HFF-Myc (cell line): ENCODE measurements around the gene ABHD11.

Experiments
- DNase-seq: peaks from one replicate; pipeline ENCODE4 v3.0.0-alpha.2; 2011; ENCODE audit warnings: low read depth; ENCODE audit errors: extremely low read depth
- H3K4me3 ChIP-seq: replicated peaks from 2 replicates; pipeline ENCODE4 v1.5.1; 2011; ENCODE audit warnings: low read depth, mild to moderate bottlenecking, control low read depth, low read length
- CTCF ChIP-seq: IDR thresholded peaks from 2 replicates; pipeline ENCODE4 v1.5.1; 2012; ENCODE audit warnings: mild to moderate bottlenecking, low read depth, low read length, control low read depth; ENCODE audit errors: missing control alignments

Gene ABHD11

DNA sequence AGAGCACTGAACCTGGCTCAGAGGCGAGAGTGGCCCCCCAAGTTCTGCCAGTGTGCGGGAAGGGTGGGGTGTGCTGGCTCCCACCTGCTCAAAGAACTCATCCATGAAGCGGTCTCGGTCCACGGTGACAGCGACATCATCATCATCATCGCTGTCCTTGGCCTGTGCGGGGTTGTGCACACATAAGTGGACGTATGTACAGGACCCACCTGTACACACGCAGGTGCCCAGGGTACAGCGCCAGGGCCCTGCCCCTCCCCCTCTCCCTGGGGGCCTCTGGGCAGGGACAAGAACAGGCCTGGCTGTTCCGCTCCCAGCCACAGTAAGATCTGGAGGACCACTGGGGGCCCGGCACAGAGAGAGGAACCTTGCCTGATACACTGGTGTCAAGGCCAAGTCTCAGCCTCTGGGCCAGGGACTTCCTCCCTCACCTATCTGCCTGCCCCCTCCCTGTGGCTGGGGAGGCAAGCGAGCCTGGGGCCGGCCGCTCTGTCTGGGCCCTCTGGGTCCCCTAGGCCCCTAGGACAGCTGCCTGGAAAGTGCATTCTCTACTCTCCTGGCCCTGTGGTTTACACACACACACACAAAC lies 29.5 kb downstream of the ABHD11 start:
- no peak for DNase-seq
- TF ChIP-seq CTCF: no peak
- H3K4me3 ChIP-seq: no peak overlapping the region

DNA sequence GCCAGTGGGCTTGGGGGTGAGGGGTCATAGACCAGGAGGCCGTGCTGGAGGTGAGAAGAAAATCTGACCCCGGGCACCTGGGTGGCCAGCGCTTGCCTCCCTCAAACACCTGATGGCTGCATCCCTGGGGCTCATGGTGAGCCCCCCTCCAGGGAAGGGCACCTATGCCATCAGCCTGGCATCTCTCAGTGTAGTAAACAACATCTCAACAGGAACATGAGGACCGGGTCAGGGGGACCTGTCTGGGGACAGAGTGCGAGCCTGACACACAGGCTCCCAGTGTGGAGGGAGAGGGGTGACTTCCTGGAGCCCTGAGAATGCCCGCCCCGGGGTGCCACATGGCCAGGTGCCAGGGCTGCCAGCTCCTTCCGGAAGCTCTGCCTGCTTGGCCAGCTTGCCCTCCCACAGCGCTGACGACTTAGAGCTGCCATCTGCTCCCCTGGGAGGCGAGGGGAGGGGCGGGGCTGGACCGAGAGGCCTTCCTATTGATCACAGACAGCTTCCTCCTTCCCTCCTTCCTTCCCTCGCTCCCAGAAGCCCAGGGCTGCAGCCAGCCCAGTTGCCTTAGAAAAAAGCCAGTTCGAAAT lies 31.5 kb downstream of the ABHD11 start:
- no peak for DNase-seq
- H3K4me3 ChIP-seq: no peak overlapping the region
- no peak for TF ChIP-seq CTCF

DNA sequence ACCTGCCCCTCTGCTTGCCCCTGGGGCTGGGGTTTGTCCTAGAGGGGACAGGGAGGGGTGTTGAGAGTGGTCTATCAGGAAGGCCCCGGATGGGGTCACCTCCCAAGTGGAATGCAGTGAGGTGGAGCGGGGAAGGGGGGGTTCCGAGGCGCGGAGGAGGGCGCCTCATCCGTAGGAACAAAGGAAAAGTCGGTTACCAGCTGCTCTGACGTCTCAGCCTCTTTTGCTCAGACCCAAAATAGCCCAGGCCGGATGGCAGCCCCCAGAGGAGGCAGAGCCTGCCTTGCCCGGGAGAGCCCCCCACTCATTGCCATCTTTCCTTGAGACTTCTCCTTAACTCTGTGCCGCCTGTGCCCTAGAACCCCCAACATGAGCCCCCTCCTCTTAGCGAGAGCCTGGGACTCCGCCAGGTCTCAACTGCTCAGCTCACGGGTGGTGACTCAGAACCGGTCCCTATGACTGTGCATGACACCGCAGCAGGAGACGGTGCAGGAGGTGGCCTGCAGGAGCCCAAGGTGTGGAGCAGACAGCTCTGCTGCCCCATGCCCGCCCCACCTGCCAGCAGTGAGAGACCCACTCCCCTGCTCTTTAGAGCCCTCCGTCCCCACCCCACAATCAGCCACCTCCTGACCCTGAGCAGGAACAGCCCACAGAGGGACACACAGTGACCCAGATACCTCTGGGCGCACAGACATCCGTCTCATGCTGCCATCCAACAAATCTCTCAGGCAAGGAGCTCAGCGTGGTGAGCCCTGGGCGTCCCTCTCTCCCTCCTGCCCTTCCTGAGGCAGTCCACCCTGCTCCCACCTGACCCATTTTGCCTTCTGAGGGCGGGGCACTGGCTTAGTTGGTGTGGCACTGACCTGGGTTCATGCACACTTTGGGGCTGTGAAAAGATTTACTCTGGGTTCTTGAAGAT lies 32.2 kb downstream of the ABHD11 start:
- no peak for DNase-seq
- no peak overlapping the region for H3K4me3 ChIP-seq
- no peak for TF ChIP-seq CTCF

- no peak overlapping the region for H3K4me3 ChIP-seq
- DNase-seq: no peak
- no peak for TF ChIP-seq CTCF
Measured at GRCh38 chr7:73705551-73705920, 33.1 kb downstream of the ABHD11 start.

DNA sequence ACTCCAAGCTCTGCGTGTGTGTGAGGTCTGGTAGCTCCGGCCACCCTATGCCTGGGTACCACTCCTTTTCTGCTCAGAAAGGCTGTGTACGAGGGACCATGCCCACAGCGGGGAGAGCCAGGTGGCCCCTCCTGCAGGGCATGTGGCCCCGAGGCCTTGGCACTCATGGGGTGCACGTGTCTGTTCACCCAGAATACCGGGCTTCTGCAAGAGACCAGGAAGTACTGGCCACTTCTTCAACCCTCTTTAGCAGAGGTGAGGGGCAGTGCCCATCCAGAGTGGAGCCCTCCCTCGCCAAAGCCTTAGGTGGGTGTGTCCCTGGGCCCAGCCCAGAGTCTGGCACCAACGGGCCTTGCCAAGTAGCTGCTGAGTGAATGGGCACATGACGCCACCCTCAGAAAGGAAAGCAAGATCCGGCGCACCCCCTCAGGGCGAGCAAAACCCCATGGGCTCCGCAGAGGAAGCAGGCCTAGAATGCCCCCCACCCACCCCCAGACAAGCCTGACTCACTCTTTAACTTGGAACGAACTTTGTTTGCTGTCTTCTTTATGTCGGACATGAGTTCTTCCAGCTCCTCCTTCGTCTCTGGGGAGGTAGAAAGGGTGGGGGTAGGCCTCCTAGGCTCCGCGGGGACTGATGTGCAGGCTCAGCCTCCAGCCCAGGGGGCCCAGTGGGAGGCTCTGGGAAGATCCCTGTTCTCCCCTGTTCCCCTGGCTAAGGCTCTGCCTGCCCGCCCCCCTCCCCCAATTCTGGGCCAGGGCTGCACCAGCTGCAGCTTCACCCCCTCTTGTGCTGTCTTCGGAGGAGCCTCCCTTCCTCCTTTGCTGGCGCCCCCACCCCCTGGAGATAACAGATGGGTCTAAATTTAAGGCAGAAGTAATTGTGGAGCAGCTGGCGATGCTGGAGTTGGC lies 33.7 kb downstream of the ABHD11 start:
- TF ChIP-seq CTCF: no peak
- no peak for DNase-seq
- no peak overlapping the region for H3K4me3 ChIP-seq
